A549 (cell line): ENCODE results near the gene PDXK. TPM values are rescaled to one million over a fixed set of nuclear protein-coding genes. Genes with fewer than 3 reads are reported as not detected.
A peak's percentile ranks its signal among the peaks of the same experiment; 100 is the strongest.

Source experiments
- ATAC-seq, 2 experiments: fragments of 200-7000 bp in 1 of 2; fragments of >200 bp in 1 of 2; cut with Nextera tagmentation in 1 of 2; cut with Tn5 transposase in 1 of 2; 3 replicates each; pipeline versions ENCODE4 v1.8.0 to v1.9.1; 2018 to 2020; ENCODE audit warnings: mild to moderate bottlenecking in 1 of 2, moderate library complexity in 1 of 2
- CTCF ChIA-PET: fragments of 300-600 bp; sonication (Branson Sonifier 250); formaldehyde crosslinking; extraction: SDS; loops from one replicate; lab custom pipeline; 2021; ENCODE audit warnings: antibody characterized with exemption, inconsistent platforms; lab: Yijun Ruan, JAX
- POLR2A ChIA-PET: fragments of 350-600 bp; formaldehyde crosslinking; extraction: SDS; loops from one replicate; lab custom pipeline; 2021; ENCODE audit warnings: antibody characterized with exemption, inconsistent platforms; lab: Yijun Ruan, JAX
- DNase-seq, 2 experiments: peaks; one replicate each; pipeline versions ENCODE4 v3.0.0 to v3.0.0-alpha.2; 2011 to 2016; ENCODE audit warnings: low read depth in 1 of 2, low spot score in 1 of 2
- FAIRE-seq: peaks from 2 replicates; lab custom pipeline; 2011; peaks lifted over from hg19 to GRCh38; lab: Jason Lieb, UNC
- H3K27ac ChIP-seq, 2 experiments: fragments of >200 bp; sonication (Bioruptor Twin); formaldehyde crosslinking; 3 replicates each; pipeline ENCODE4 v1.5.1; 2016 to 2017
- H3K4me1 ChIP-seq: fragments of >200 bp; sonication (Bioruptor Twin); formaldehyde crosslinking; 3 replicates; pipeline ENCODE4 v1.6.1; 2016
- H3K4me2 ChIP-seq: fragments of >200 bp; sonication (Bioruptor Twin); formaldehyde crosslinking; 3 replicates; pipeline ENCODE4 v1.6.1; 2016
- H3K4me3 ChIP-seq: fragments of >200 bp; sonication (Bioruptor Twin); formaldehyde crosslinking; 3 replicates; pipeline ENCODE4 v1.5.1; 2016
- H3K9me3 ChIP-seq: fragments of >200 bp; sonication (Bioruptor Twin); formaldehyde crosslinking; 3 replicates; pipeline ENCODE4 v1.6.1; 2016
- CBX2 ChIP-seq: fragments of 200-600 bp; sonication (generic); IDR thresholded peaks from 2 replicates; pipeline ENCODE4 v1.6.1; 2016; ENCODE audit warnings: low read depth, mild to moderate bottlenecking, borderline replicate concordance
- CEBPB ChIP-seq, 2 experiments: fragments of >200 bp in 1 of 2; sonication (Bioruptor Twin) in 1 of 2; formaldehyde crosslinking in 1 of 2; IDR thresholded peaks; 2 replicates each; pipeline ENCODE4 v1.6.1; 2012 to 2016
- CHD2 ChIP-seq: fragments of 150-350 bp; IDR thresholded peaks from 2 replicates; pipeline ENCODE4 v1.6.1; 2014; ENCODE audit warnings: low read length; ENCODE audit not compliant: partially characterized antibody
- CHD4 ChIP-seq: fragments of 200-600 bp; sonication (generic); IDR thresholded peaks from 2 replicates; pipeline ENCODE4 v1.6.1; 2016; ENCODE audit warnings: antibody characterized with exemption, mild to moderate bottlenecking, borderline replicate concordance
- CTCF ChIP-seq: fragments of >200 bp; sonication (Bioruptor Twin); formaldehyde crosslinking; IDR thresholded peaks from 3 replicates; pipeline ENCODE4 v1.5.1; 2016
- EP300 ChIP-seq, 2 experiments: fragments of >200 bp; sonication (Bioruptor Twin); formaldehyde crosslinking; IDR thresholded peaks; 2 replicates in 1 of 2; 3 replicates in 1 of 2; pipeline ENCODE4 v1.6.1; 2016 to 2017
- FOSL2 ChIP-seq, 2 experiments: fragments of 450-650 bp in 1 of 2; fragments of >200 bp in 1 of 2; sonication (Bioruptor Twin) in 1 of 2; formaldehyde crosslinking; IDR thresholded peaks; 2 replicates each; pipeline versions ENCODE4 v1.5.0 to v1.6.1; 2016 to 2020; ENCODE audit warnings: mild to moderate bottlenecking in 1 of 2, moderate library complexity in 1 of 2
- HEYL ChIP-seq: fragments of 250-450 bp; sonication (Bioruptor Pico); IDR thresholded peaks from 2 replicates; pipeline ENCODE4 v1.8.0; 2021; ENCODE audit warnings: mild to moderate bottlenecking, moderate library complexity
- JUN ChIP-seq, 2 experiments: fragments of >200 bp; sonication (Bioruptor Twin); formaldehyde crosslinking; IDR thresholded peaks; 2 replicates in 1 of 2; 3 replicates in 1 of 2; pipeline ENCODE4 v1.6.1; 2016 to 2017
- MAFK ChIP-seq: fragments of 450-650 bp; IDR thresholded peaks from 2 replicates; pipeline ENCODE4 v1.6.1; 2014; ENCODE audit not compliant: partially characterized antibody
- MAX ChIP-seq: IDR thresholded peaks from 2 replicates; pipeline ENCODE4 v1.6.1; 2012
- MAZ ChIP-seq: fragments of 150-350 bp; IDR thresholded peaks from 2 replicates; pipeline ENCODE4 v1.6.1; 2014; ENCODE audit warnings: antibody characterized with exemption, low read depth, low read length, borderline replicate concordance
- MYC ChIP-seq: IDR thresholded peaks from 2 replicates; pipeline ENCODE4 v1.6.1; 2012; ENCODE audit warnings: mild to moderate bottlenecking, inconsistent platforms, low read length, improper control_type of control experiment, borderline replicate concordance
- NFE2L2 ChIP-seq: fragments of 150-350 bp; conservative IDR thresholded peaks from 2 replicates; pipeline ENCODE4 v1.6.1; 2014; ENCODE audit warnings: low read length
- NPAS2 ChIP-seq: fragments of 250-450 bp; sonication (Bioruptor Pico); IDR thresholded peaks from 2 replicates; pipeline ENCODE4 v1.8.0; 2022; ENCODE audit warnings: mild to moderate bottlenecking, moderate library complexity, borderline replicate concordance
- POLR2A ChIP-seq: IDR thresholded peaks from 2 replicates; pipeline ENCODE4 v1.6.1; 2012; ENCODE audit warnings: mild to moderate bottlenecking, low read length
- RAD21 ChIP-seq, 2 experiments: fragments of >200 bp in 1 of 2; sonication (Bioruptor Twin) in 1 of 2; formaldehyde crosslinking in 1 of 2; IDR thresholded peaks in 1 of 2; conservative IDR thresholded peaks in 1 of 2; 2 replicates in 1 of 2; 3 replicates in 1 of 2; pipeline ENCODE4 v1.6.1; 2012 to 2018; ENCODE audit warnings: inconsistent platforms in 1 of 2
- RNF2 ChIP-seq: fragments of 200-600 bp; sonication (generic); IDR thresholded peaks from 2 replicates; pipeline ENCODE4 v1.6.1; 2016; ENCODE audit warnings: low read depth, mild to moderate bottlenecking, antibody characterized with exemption, moderate library complexity, borderline replicate concordance
- SMC3 ChIP-seq: fragments of >200 bp; sonication (Bioruptor Twin); formaldehyde crosslinking; IDR thresholded peaks from 3 replicates; pipeline ENCODE4 v1.6.1; 2018; ENCODE audit warnings: inconsistent platforms
- SREBF2 ChIP-seq: fragments of 450-650 bp; IDR thresholded peaks from 2 replicates; pipeline ENCODE4 v1.6.1; 2014; ENCODE audit warnings: mild to moderate bottlenecking, moderate library complexity
- ZC3H11A ChIP-seq: fragments of 450-650 bp; IDR thresholded peaks from 2 replicates; pipeline ENCODE4 v1.6.1; 2014; ENCODE audit warnings: antibody characterized with exemption, mild to moderate bottlenecking
- ZFP36 ChIP-seq: fragments of 450-650 bp; IDR thresholded peaks from 2 replicates; pipeline ENCODE4 v1.6.1; 2014; ENCODE audit warnings: borderline replicate concordance; ENCODE audit not compliant: partially characterized antibody
- ZNF302 ChIP-seq: fragments of 250-450 bp; sonication (Bioruptor Pico); IDR thresholded peaks from 2 replicates; pipeline ENCODE4 v1.9.0; 2021; ENCODE audit warnings: inconsistent platforms, mild to moderate bottlenecking, moderate library complexity
- ZSCAN20 ChIP-seq: fragments of 250-450 bp; sonication (Bioruptor Pico); IDR thresholded peaks from 2 replicates; pipeline ENCODE4 v1.8.0; 2022; ENCODE audit warnings: mild to moderate bottlenecking, moderate library complexity
- WGBS: methylation state at CpG from one replicate; pipeline ENCODE4 v1.1.6; 2017; ENCODE audit errors: missing lambda C conversion rate; 5-methylcytosine and 5-hydroxymethylcytosine counted together
- polyA minus RNA-seq: library from RNA; depleted of rRNA, polyadenylated mRNA; stranded (reverse); fragments of >200 nt; gene quantifications from 2 replicates; pipeline ENCODE4 v1.2.3, GENCODE V29; 2011; rRNA and poly(A)+ RNA removed
- polyA plus RNA-seq, 4 experiments: library from polyadenylated mRNA; depleted of rRNA in 3 of 4; stranded (reverse); fragments of >200 nt; fragmentation: RNase III in 1 of 4; extraction: RNeasy Plus Mini Kit Qiagen cat#74134 plus additional on column Dnase treatment in 1 of 4; gene quantifications; 2 replicates in 3 of 4; 3 replicates in 1 of 4; pipeline ENCODE4 v1.2.3, GENCODE V29; 2011 to 2017
- TF ChIP-seq, protein P1 (sequence below): fragments of >200 bp; sonication (Bioruptor Twin); formaldehyde crosslinking; IDR thresholded peaks from 3 replicates; pipeline ENCODE4 v1.6.1; 2016
- TF ChIP-seq, protein P2 (sequence below): fragments of 150-350 bp; IDR thresholded peaks from 2 replicates; pipeline ENCODE4 v1.6.1; 2014; ENCODE audit warnings: low read depth, mild to moderate bottlenecking, low read length

The PDXK gene
- polyA plus RNA-seq (2011; rRNA removed) (252 and 292 TPM in 2 replicates), polyA plus RNA-seq (2017; fragmentation: RNase III; extraction: RNeasy Plus Mini Kit Qiagen cat#74134 plus additional on column Dnase treatment) (189 to 220 TPM (median 214 TPM) in 3 replicates), polyA minus RNA-seq (336 and 363 TPM in 2 replicates)
- polyA plus RNA-seq (2012; cell fraction: cytosol; rRNA removed) = 331 and 370 TPM in 2 replicates
- polyA plus RNA-seq (2012; cell fraction: nucleus; rRNA removed) = 322 and 326 TPM in 2 replicates

DNA sequence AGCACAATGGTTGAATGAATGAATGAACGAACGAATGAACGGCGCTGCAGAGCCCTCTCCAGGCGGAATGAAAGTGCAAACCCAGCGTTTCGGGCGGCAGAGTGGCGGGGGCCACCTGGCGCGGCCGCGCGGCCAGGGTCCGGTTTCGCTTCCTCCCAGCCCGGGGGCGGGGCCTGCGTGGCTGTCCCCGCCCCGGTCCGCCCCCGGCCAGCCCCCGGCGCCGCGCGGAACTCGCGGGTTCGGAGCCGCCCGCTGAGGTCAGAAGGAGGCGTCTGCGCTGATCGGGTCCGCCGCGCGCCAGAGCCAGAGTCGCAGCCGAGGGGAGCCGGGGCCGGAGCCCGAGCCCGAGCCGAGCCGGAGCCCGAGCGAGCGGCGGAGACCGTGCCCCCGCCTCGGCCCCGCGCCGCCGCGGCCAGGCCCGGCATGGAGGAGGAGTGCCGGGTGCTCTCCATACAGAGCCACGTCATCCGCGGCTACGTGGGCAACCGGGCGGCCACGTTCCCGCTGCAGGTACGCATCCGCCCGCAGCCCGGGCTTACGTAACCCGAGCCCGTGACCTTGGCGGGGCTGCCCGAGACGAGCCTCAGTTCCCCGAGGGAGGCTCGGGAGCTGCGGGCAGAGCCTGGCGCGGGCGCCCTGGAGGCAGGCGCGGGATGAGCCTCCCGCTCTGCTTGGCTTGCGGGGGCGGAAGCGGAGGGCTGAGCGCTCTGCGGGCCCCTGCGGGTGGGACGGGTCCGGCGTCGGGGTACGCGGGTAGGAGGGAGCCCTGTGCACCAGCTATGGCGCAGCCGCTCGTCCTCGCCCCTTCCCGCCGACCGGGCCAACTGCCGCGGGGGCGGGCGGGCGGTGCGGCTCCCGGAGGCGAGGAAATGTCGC, at the start of gene PDXK:
Gene PDXK, plus strand, starts transcription at position 258 of the 876 bp plus-strand sequence. Its CDS starts 166 bp downstream, at position 424.
- ChIA-PET POLR2A (interaction anchor here (0.7 to 1.9 kb wide), 2 partner anchors 9 to 46 kb away, joined by 3 to 10 read pairs; no protein-coding TSS in a partner anchor), CTCF (interaction anchor here (1.0 to 1.2 kb wide), 3 partner anchors 8 to 9 kb away, joined by 3 to 5 read pairs (median 4); no protein-coding TSS in a partner anchor)
- H3K27ac ChIP-seq = peak within 1 kb of the TSS; percentile 100
- FAIRE-seq = no peak
- no peaks in the 10 kb centered on the region for H3K9me3 ChIP-seq
- ATAC-seq = peak; percentile 80 to 87
- peak within 1 kb of the TSS; percentile 93 for H3K4me2 ChIP-seq
- DNase-seq = peak; percentile 38 to 76
- no peak for TF ChIP-seq ZNF302
- TF ChIP-seq FOSL2 (IDR thresholded peaks at IDR 0.05) = no peak
- no peak for TF ChIP-seq FOSL2 (CRISPR knock-in tag; IDR thresholded peaks at IDR 0.05)
- TF ChIP-seq JUN (IDR thresholded peaks at IDR 0.05) = peak; percentile 74 to 92
- TF ChIP-seq NPAS2 (CRISPR knock-in tag) = no peak
- no peak for TF ChIP-seq CBX2
- TF ChIP-seq ZC3H11A = no peak
- 0 out of 2 replicates have a peak, but pooled peaks have one; percentile 18 for TF ChIP-seq MAZ
- TF ChIP-seq, protein P1, sequence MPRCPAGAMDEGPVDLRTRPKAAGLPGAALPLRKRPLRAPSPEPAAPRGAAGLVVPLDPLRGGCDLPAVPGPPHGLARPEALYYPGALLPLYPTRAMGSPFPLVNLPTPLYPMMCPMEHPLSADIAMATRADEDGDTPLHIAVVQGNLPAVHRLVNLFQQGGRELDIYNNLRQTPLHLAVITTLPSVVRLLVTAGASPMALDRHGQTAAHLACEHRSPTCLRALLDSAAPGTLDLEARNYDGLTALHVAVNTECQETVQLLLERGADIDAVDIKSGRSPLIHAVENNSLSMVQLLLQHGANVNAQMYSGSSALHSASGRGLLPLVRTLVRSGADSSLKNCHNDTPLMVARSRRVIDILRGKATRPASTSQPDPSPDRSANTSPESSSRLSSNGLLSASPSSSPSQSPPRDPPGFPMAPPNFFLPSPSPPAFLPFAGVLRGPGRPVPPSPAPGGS = peak; percentile 62; the same call in 2 of the 3 replicates
- no peak for TF ChIP-seq CHD2
- TF ChIP-seq ZSCAN20 (CRISPR knock-in tag) = no peak
- no peak; the same call in 1 of the 2 replicates for TF ChIP-seq MAX
- TF ChIP-seq MAFK = peak; percentile 76
- peak; percentile 21 to 41; a peak in 2 of 5 replicates for TF ChIP-seq RAD21 (conservative IDR thresholded peaks at IDR 0.05 in 1 of 2, IDR thresholded peaks at IDR 0.05 in 1 of 2)
- no peak for TF ChIP-seq NFE2L2
- peak; percentile 35; the same call in 2 of the 3 replicates for TF ChIP-seq SMC3
- TF ChIP-seq CHD4 = no peak
- TF ChIP-seq HEYL (CRISPR knock-in tag) = no peak
- TF ChIP-seq, protein P2, sequence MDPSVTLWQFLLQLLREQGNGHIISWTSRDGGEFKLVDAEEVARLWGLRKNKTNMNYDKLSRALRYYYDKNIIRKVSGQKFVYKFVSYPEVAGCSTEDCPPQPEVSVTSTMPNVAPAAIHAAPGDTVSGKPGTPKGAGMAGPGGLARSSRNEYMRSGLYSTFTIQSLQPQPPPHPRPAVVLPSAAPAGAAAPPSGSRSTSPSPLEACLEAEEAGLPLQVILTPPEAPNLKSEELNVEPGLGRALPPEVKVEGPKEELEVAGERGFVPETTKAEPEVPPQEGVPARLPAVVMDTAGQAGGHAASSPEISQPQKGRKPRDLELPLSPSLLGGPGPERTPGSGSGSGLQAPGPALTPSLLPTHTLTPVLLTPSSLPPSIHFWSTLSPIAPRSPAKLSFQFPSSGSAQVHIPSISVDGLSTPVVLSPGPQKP = no peak
- TF ChIP-seq RNF2 = no peak
- TF ChIP-seq EP300 (IDR thresholded peaks at IDR 0.05) = no peak
- TF ChIP-seq CTCF = peak; percentile 14; the same call in 1 of the 3 replicates
- TF ChIP-seq CEBPB (IDR thresholded peaks at IDR 0.05) = peak in 1 of 2 experiments; percentile 13; a peak in 1 of 4 replicates
- no peak for TF ChIP-seq SREBF2
- peak; percentile 54 for TF ChIP-seq POLR2A
- no peak; the same call in 1 of the 2 replicates for TF ChIP-seq MYC
- no peak for TF ChIP-seq ZFP36
- H3K4me3 ChIP-seq = peak within 1 kb of the TSS; percentile 97
- WGBS = no CpG with 5 or more reads among the region's 117 CpGs
- H3K4me1 ChIP-seq = peaks cover 55% of the 10 kb centered on the region
